Gastrocnemius medialis (tissue), 4 donors: ENCODE data around the gene BMP3. TPM values are rescaled to one million over a fixed set of nuclear protein-coding genes. Genes with fewer than 3 reads are reported as not detected.

Experiments
- ATAC-seq, 2 donors: fragments of 150-250 bp; one replicate each; pipeline ENCODE4 v1.9.1; 2016
- DNase-seq, 2 donors: peaks; one replicate each; pipeline ENCODE4 v3.0.0-alpha.2; 2019
- H3K27ac ChIP-seq, 4 donors: fragments of 200-600 bp; sonication (generic); 1 replicate in 1 of 4; 2 replicates in 3 of 4; pipeline ENCODE4 v1.5.1; 2016 to 2018; ENCODE audit warnings: mild to moderate bottlenecking in 2 of 4, moderate library complexity in 1 of 4
- H3K27me3 ChIP-seq, 3 donors: fragments of 200-600 bp; sonication (generic) in 2 of 3; 1 replicate in 1 of 3; 2 replicates in 2 of 3; pipeline versions ENCODE4 v1.5.1 to v1.6.0; 2016 to 2019; ENCODE audit warnings: mild to moderate bottlenecking in 1 of 3, moderate library complexity in 1 of 3
- H3K36me3 ChIP-seq, 2 donors: fragments of 200-600 bp; sonication (generic) in 1 of 2; one replicate each; pipeline ENCODE4 v1.5.1; 2017 to 2018
- H3K4me1 ChIP-seq, 2 donors: fragments of 200-600 bp; sonication (generic) in 1 of 2; one replicate each; pipeline ENCODE4 v1.5.1; 2016 to 2017; ENCODE audit warnings: mild to moderate bottlenecking in 2 of 2
- H3K4me3 ChIP-seq, 4 donors: fragments of 200-600 bp; sonication (generic) in 3 of 4; 1 replicate in 1 of 4; 2 replicates in 3 of 4; pipeline ENCODE4 v1.5.1; 2016 to 2019; ENCODE audit warnings: mild to moderate bottlenecking in 2 of 4
- H3K9me3 ChIP-seq, 3 donors: fragments of 200-600 bp; sonication (generic) in 2 of 3; 1 replicate in 1 of 3; 2 replicates in 2 of 3; pipeline ENCODE4 v1.5.1; 2016 to 2019
- POLR2A ChIP-seq, 2 donors: fragments of 450-650 bp; IDR thresholded peaks; one replicate each; pipeline ENCODE4 v1.6.1; 2017; ENCODE audit warnings: antibody characterized with exemption in 2 of 2, mild to moderate bottlenecking in 2 of 2, moderate library complexity in 2 of 2
- in situ Hi-C, 4 donors: fragments of 200-750 bp; cut with MboI; loops; one replicate each; pipeline versions ENCODE4 v1.15.0 to v1.8.0; 2017; ENCODE audit warnings: low sequenced_read_pairs in 4 of 4
- intact Hi-C: fragments of 100-400 bp; cut with DNase I; formaldehyde crosslinking; loops from one replicate; pipeline ENCODE4 v1.15.1; 2023; ENCODE audit warnings: low total_unique reads
- total RNA-seq, 4 donors: library from RNA; depleted of rRNA; stranded (reverse); fragments of >200 nt; gene quantifications; one replicate each; pipeline versions ENCODE4 v1.1.0 to v1.2.3, GENCODE V29; 2016
- TF ChIP-seq, protein P1 (sequence below), 5 experiments: fragments of 450-650 bp in 3 of 5; fragments of 200-600 bp in 2 of 5; sonication (generic) in 2 of 5; IDR thresholded peaks in 4 of 5; conservative IDR thresholded peaks in 1 of 5; 1 replicate in 4 of 5; 2 replicates in 1 of 5; pipeline ENCODE4 v1.5.1; 2016 to 2019; ENCODE audit warnings: antibody characterized with exemption in 5 of 5, mild to moderate bottlenecking in 3 of 5, moderate library complexity in 3 of 5

Gene BMP3
- total RNA-seq, 4 donors from 2014 or later = 0.11 to 0.51 (median 0.20) TPM

DNA sequence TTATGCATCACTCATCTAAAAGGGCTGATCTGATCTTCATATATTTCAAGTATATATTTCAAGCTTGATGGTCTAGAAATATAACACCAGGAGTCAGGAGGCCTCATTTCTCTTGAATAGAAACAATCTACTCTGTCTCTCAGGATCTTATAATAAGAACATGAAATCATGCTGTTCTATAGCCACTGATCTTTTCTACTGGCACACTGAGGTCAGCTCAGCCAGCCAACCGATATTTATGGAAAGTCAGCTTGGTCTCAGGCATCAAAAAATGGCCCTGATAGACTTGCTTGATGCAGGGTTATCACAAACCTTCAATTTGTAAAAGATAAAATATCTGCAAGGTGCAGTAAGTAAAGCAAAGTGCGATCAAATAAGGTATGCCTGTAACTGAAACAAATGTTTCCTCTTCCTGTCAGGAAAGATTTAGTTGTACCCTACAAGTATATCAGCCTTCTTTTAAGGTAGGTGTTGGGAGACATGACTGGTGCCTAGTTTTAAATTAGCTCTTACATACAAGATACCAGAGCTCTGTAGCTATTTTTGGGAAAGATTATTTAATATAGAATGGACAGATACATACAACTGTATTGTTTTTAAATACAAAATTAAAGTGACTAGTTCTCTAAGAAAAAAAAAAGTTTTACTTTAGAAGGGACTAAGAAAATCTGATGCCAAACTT, 63.4 kb downstream of the BMP3 start:
- Histone ChIP-seq H3K27ac (no peak overlapping the region), H3K9me3 (no peaks in the 10 kb centered on the region), H3K27me3 (no peaks in the 10 kb centered on the region), H3K4me1 (no peaks in the 10 kb centered on the region), H3K36me3 (no peaks in the 10 kb centered on the region), H3K4me3 (no peak overlapping the region)
- ATAC-seq = no peak
- DNase-seq = no peak
- in situ Hi-C loops (no loop called here), intact Hi-C loops (no loop called here)
- no peak for TF ChIP-seq POLR2A (IDR thresholded peaks at IDR 0.05)
- TF ChIP-seq, protein P1, sequence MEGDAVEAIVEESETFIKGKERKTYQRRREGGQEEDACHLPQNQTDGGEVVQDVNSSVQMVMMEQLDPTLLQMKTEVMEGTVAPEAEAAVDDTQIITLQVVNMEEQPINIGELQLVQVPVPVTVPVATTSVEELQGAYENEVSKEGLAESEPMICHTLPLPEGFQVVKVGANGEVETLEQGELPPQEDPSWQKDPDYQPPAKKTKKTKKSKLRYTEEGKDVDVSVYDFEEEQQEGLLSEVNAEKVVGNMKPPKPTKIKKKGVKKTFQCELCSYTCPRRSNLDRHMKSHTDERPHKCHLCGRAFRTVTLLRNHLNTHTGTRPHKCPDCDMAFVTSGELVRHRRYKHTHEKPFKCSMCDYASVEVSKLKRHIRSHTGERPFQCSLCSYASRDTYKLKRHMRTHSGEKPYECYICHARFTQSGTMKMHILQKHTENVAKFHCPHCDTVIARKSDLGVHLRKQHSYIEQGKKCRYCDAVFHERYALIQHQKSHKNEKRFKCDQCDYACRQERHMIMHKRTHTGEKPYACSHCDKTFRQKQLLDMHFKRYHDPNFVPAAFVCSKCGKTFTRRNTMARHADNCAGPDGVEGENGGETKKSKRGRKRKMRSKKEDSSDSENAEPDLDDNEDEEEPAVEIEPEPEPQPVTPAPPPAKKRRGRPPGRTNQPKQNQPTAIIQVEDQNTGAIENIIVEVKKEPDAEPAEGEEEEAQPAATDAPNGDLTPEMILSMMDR (IDR thresholded peaks at IDR 0.05 in 4 of 5, conservative IDR thresholded peaks at IDR 0.05 in 1 of 5) = no peak

DNA sequence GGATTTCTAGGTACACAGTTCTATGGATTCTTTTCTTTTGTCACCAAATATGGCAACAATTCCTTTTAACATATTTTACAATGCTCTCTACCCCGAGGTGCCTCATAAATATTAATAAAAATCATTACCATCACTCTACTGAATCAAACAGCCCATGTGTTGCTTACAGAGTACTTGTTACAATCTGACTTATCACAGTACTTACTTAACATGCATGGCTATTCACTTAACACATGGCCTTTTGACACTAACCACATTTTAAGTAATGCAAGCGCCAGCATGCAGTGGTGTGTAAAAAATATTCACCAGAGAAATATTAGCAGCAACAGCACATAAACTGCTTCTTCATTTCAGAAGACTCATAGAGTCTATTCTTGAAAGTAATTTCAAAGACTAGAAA, 64.9 kb downstream of the BMP3 start:
- in situ Hi-C loops (no loop called here), intact Hi-C loops (no loop called here)
- H3K36me3 ChIP-seq = no peaks in the 10 kb centered on the region
- DNase-seq = no peak
- no peak for ATAC-seq
- no peaks in the 10 kb centered on the region for H3K4me1 ChIP-seq
- H3K27me3 ChIP-seq = no peaks in the 10 kb centered on the region
- no peak overlapping the region for H3K4me3 ChIP-seq
- no peaks in the 10 kb centered on the region for H3K9me3 ChIP-seq
- H3K27ac ChIP-seq = no peak overlapping the region
- TF ChIP-seq, protein P1 (IDR thresholded peaks at IDR 0.05 in 4 of 5, conservative IDR thresholded peaks at IDR 0.05 in 1 of 5) = no peak
- no peak for TF ChIP-seq POLR2A (IDR thresholded peaks at IDR 0.05)

DNA sequence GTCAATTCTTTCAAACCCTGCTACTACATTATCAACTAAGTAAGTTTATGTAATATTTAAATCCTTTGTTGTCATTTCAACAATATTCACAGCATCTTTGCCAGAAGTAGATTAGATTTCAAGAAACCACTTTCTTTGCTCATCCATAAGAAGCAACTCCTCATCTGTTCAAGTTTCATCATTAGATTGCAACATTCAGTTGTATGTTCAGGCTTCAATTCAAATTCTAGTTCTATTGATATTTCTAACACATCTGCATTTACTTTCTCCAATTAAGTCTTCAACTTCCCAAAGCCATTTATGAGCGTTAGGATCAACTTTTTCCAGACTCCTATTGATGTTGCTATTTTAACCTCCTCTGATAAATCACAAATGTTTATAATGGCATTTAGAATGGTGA, 66.1 kb downstream of the BMP3 start:
- Histone ChIP-seq H3K27me3 (no peaks in the 10 kb centered on the region), H3K4me3 (no peak overlapping the region), H3K36me3 (no peaks in the 10 kb centered on the region), H3K27ac (no peak overlapping the region), H3K9me3 (no peaks in the 10 kb centered on the region), H3K4me1 (no peaks in the 10 kb centered on the region)
- no peak for ATAC-seq
- DNase-seq = no peak
- in situ Hi-C loops (no loop called here), intact Hi-C loops (no loop called here)
- TF ChIP-seq, protein P1 (IDR thresholded peaks at IDR 0.05 in 4 of 5, conservative IDR thresholded peaks at IDR 0.05 in 1 of 5) = no peak
- no peak for TF ChIP-seq POLR2A (IDR thresholded peaks at IDR 0.05)

DNA sequence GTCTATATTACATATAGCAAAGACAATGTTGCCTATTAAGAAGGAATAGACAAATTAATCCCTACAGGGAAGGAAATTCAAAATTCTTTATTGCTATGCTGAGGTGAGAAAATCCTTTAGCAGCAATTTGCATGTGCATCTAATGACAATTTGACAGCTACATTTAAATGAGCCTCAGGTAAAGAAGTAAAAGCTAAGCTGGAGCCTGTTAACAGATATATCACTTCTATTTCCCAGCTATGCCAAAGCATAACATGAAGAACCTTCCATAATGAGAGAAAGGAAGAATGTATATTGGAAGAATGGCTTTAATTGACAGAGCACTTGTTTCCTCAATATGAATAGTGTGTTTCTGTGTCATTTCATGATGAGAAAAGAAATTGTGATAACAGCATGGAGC, 71.6 kb downstream of the BMP3 start:
- Histone ChIP-seq H3K27me3 (no peaks in the 10 kb centered on the region), H3K4me3 (no peak overlapping the region), H3K4me1 (no peaks in the 10 kb centered on the region), H3K36me3 (no peaks in the 10 kb centered on the region), H3K9me3 (no peaks in the 10 kb centered on the region), H3K27ac (no peak overlapping the region)
- intact Hi-C loops (no loop called here), in situ Hi-C loops (no loop called here)
- TF ChIP-seq, protein P1 (IDR thresholded peaks at IDR 0.05 in 4 of 5, conservative IDR thresholded peaks at IDR 0.05 in 1 of 5) = no peak
- TF ChIP-seq POLR2A (IDR thresholded peaks at IDR 0.05) = no peak
- DNase-seq (no peak), ATAC-seq (no peak)

DNA sequence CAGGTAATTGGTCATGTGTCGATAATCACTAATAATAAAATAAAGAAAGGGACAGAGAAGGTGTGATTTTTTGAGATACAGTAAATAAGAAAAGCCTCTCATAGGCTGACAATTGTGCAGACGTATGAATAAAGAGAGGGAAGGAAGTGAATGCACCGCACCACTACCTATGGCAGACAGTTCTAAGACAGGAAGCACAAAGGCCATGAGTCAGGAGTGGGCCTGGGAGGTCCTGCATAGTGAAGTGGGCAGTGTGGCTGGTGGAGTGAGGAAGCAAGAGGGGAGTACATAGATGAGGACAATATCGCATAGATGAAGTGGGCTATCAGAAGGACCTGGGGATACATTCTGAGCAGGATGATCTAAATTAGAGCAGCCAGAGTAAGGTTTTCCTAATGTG, 75.6 kb downstream of the BMP3 start:
- ATAC-seq (no peak), DNase-seq (no peak)
- Histone ChIP-seq H3K4me1 (no peaks in the 10 kb centered on the region), H3K4me3 (no peak overlapping the region), H3K9me3 (no peaks in the 10 kb centered on the region), H3K36me3 (no peaks in the 10 kb centered on the region), H3K27me3 (no peaks in the 10 kb centered on the region), H3K27ac (no peak overlapping the region)
- in situ Hi-C loops (no loop called here), intact Hi-C loops (no loop called here)
- no peak for TF ChIP-seq POLR2A (IDR thresholded peaks at IDR 0.05)
- TF ChIP-seq, protein P1 (IDR thresholded peaks at IDR 0.05 in 4 of 5, conservative IDR thresholded peaks at IDR 0.05 in 1 of 5) = no peak
